ENCODE results near the gene FAM131A.

- TF ChIP-seq POLR2A (IDR thresholded peaks at IDR 0.05; ENCODE audit: low read length) (no peak), GATA1 (IDR thresholded peaks at IDR 0.05; ENCODE audit: low read depth, low read length) (no peak)
Observed at GRCh38 chr3:184382326-184383032, 45.1 kb downstream of the FAM131A start.

Data from erythroblast (primary cell).